Activated CD4-positive, alpha-beta T cell treated with anti-CD3 and anti-CD28 coated beads for 36 hours (primary cell): Measurements from ENCODE around the gene PUS7. TPM values are rescaled to one million over a fixed set of nuclear protein-coding genes. Genes with fewer than 3 reads are reported as not detected.
"Not testable (repeated sequence)": the region's sequence is repeated elsewhere in the genome, so short reads cannot be mapped to it uniquely, and the experiment has no call there.

Experiments used
- ATAC-seq: fragments of 200-7000 bp; cut with Tn5 transposase; one replicate; pipeline ENCODE4 v1.10.0; 2021; ENCODE audit warnings: mild to moderate bottlenecking, moderate library complexity
- CTCF ChIA-PET: fragments of 350-600 bp; sonication (Branson Sonifier 250); formaldehyde crosslinking; loops from one replicate; lab custom pipeline; 2021; ENCODE audit warnings: antibody characterized with exemption; lab: Charles Lee
- POLR2A ChIA-PET: fragments of 350-600 bp; sonication (Branson Sonifier 250); formaldehyde crosslinking; loops from one replicate; lab custom pipeline; 2021; ENCODE audit warnings: antibody characterized with exemption, inconsistent platforms; lab: Charles Lee
- DNase-seq: peaks from one replicate; pipeline ENCODE4 v3.0.0-alpha.2; 2020
- H3K27ac Mint-ChIP-seq: one replicate; pipeline ENCODE4 v1.8.0; 2021; ENCODE audit warnings: mixed read lengths
- H3K27me3 Mint-ChIP-seq: one replicate; pipeline ENCODE4 v1.8.0; 2021; ENCODE audit warnings: mixed read lengths
- H3K36me3 Mint-ChIP-seq: one replicate; pipeline ENCODE4 v1.8.0; 2021; ENCODE audit warnings: low read depth, mixed read lengths
- H3K4me1 Mint-ChIP-seq: one replicate; pipeline ENCODE4 v1.8.0; 2021; ENCODE audit warnings: mixed read lengths
- H3K4me3 Mint-ChIP-seq: one replicate; pipeline ENCODE4 v1.8.0; 2021; ENCODE audit warnings: mild to moderate bottlenecking, moderate library complexity, mixed read lengths
- H3K9me3 Mint-ChIP-seq: one replicate; pipeline ENCODE4 v1.8.0; 2021; ENCODE audit warnings: low read depth, mixed read lengths
- intact Hi-C, 2 experiments: fragments of 100-400 bp; cut with DNase I in 1 of 2; cut with micrococcal nuclease in 1 of 2; formaldehyde crosslinking; loops; one replicate each; pipeline versions ENCODE4 v1.14.2 to v1.15.1; 2022 to 2024; cut with DNase I, micrococcal nuclease
- total RNA-seq, 2 experiments: library from RNA; stranded (reverse); gene quantifications; one replicate each; pipeline ENCODE4 v1.2.3, GENCODE V29; 2021

Gene PUS7
- total RNA-seq, 2 experiments from 2014 or later, result 31.9 to 33.8 TPM

DNA sequence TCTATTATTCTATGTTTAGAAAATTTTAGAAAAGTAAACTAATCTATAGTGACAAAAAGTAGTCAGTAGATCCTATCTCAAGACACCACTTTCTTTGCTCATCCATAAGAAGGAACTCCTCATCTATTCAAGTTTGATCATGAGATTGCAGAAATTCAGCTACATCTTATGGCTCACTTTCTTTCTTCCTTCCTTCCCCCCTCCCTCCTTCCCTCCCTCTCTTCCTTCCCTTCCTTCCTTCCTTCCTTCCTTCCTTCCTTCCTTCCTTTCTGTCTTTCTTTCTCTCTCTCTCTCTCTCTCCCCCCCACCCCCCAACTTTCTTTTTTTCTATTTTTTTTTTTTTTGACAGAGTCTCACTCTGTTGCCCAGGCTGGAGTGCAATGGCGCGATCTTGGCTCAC lies 98.1 kb downstream of the PUS7 start:
- ATAC-seq (no peak), DNase-seq (no peak)
- intact Hi-C loops, result no loop called here
- Mint-ChIP-seq H3K36me3 (no peaks in the 10 kb centered on the region), H3K4me3 (no peak overlapping the region), H3K9me3 (peaks cover 2% of the 10 kb centered on the region), H3K27ac (no peak overlapping the region), H3K27me3 (no peaks in the 10 kb centered on the region), H3K4me1 (peaks cover 16% of the 10 kb centered on the region)
- POLR2A ChIA-PET, result no interaction called here
- CTCF ChIA-PET, result no interaction called here

DNA sequence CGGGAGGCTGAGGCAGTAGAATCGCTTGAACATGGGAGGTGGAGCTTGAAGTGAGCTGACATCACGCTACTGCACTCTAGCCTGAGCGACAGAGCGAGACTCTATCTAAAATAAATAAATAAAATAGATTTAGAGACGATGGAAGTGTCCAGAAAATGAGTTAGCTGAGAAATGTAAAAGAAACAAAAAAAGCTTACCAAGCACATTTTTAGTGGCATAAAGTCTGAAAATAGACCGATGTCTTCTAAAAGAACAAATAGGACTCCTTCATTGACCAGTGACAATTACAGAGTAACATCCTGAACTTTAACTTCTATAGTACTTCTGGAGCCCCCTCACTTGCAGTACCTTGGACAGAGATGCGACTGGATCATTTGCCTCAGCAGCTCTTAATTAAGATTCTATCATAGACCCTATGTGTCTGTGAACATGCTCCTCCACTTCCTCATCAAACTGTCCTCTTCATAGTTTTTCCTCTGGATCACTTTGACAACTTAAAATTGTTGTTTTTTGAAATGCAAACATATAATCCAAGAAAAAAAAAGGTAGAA lies 108.1 kb downstream of the PUS7 start:
- H3K4me3 Mint-ChIP-seq, result no peak overlapping the region
- H3K4me1 Mint-ChIP-seq, result no peaks in the 10 kb centered on the region
- ChIA-PET POLR2A (no interaction called here), CTCF (interaction anchor here (0.9 to 2.0 kb wide), 2 partner anchors 8 to 18 kb away, joined by 5 to 6 read pairs; no protein-coding TSS in a partner anchor)
- H3K36me3 Mint-ChIP-seq, result no peaks in the 10 kb centered on the region
- H3K27ac Mint-ChIP-seq, result no peak overlapping the region
- no peaks in the 10 kb centered on the region for H3K27me3 Mint-ChIP-seq
- ATAC-seq (no peak), DNase-seq (no peak)
- intact Hi-C loops, result no loop called here
- H3K9me3 Mint-ChIP-seq, result no peaks in the 10 kb centered on the region

DNA sequence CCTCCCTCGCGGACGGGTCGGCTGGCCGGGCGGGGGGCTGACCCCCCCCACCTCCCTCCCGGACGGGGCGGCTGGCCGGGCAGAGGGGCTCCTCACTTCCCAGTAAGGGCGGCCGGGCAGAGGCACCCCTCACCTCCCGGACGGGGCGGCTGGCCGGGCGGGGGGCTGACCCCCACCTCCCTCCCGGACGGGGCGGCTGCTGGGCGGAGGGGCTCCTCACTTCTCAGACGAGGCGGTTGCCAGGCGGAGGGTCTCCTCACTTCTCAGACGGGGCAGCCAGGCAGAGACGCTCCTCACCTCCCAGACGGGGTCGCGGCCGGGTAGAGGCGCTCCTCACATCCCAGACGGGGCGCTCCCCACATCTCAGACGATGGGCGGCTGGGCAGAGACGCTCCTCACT lies 111.3 kb downstream of the PUS7 start:
- ATAC-seq, H3K27me3 Mint-ChIP-seq, intact Hi-C loops, H3K4me1 Mint-ChIP-seq, H3K4me3 Mint-ChIP-seq, H3K9me3 Mint-ChIP-seq, H3K27ac Mint-ChIP-seq, DNase-seq, CTCF ChIA-PET, H3K36me3 Mint-ChIP-seq, POLR2A ChIA-PET: not testable (repeated sequence)

DNA sequence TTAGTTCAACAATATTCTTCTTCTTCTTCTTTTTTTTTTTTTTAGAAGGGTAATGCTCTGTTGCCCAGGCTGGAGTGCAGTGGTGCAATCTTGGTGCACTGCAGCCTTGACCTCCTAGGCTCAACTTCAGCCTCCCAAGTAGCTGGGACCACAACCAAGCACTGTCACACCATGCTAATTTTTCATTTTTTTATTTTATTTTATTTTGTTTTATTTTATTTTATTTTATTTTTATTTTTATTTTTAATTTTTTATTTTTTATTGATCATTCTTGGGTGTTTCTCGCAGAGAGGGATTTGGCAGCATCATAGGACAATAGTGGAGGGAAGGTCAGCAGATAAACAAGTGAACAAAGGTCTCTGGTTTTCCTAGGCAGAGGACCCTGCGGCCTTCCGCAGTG lies 112.3 kb downstream of the PUS7 start:
- H3K9me3 Mint-ChIP-seq, H3K27ac Mint-ChIP-seq, H3K27me3 Mint-ChIP-seq, H3K36me3 Mint-ChIP-seq, H3K4me1 Mint-ChIP-seq, ATAC-seq, DNase-seq, intact Hi-C loops, CTCF ChIA-PET, H3K4me3 Mint-ChIP-seq: not testable (repeated sequence)
- POLR2A ChIA-PET, result interaction anchor here (0.7 kb wide), 1 partner anchor 29 kb away, joined by 3 read pairs; no protein-coding TSS in a partner anchor

DNA sequence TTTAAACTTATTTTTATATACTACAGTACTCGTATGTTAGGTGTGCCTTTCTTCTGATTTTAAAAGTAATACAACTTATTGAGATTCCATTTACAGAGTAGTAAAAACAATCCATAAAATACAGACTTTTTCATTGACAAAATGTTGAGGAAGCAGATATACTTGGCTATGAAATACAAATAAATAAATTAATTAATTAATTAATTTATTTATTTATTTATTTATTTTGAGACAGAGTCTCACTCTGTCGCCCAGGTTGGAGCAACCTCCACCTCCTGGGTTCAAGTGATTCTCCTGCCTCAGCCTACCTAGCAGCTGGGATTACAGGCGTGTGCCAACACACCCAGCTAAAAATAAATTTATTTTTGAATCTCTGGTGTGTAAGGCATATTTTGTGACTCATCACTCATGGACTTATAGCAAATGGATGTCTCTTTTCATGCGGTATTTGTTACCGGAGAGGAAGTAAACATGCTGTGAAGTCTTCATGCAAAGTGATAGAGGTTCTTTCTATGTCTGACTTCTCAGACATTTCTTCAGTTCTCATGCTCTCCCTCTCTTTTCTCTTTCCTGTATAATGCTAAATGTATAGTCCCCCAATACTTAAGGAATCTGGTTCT lies 113.2 kb downstream of the PUS7 start:
- H3K4me1 Mint-ChIP-seq, result no peaks in the 10 kb centered on the region
- DNase-seq (no peak), ATAC-seq (no peak)
- no peaks in the 10 kb centered on the region for H3K36me3 Mint-ChIP-seq
- H3K27me3 Mint-ChIP-seq, result no peaks in the 10 kb centered on the region
- intact Hi-C loops, result no loop called here
- ChIA-PET POLR2A (interaction anchor here (0.7 kb wide), 1 partner anchor 30 kb away, joined by 3 read pairs; no protein-coding TSS in a partner anchor), CTCF (no interaction called here)
- no peak overlapping the region for H3K27ac Mint-ChIP-seq
- no peak overlapping the region for H3K4me3 Mint-ChIP-seq
- H3K9me3 Mint-ChIP-seq, result no peaks in the 10 kb centered on the region

Other genes starting within 250 kb of the PUS7 start
- 10 to 100 TPM; 42.7 to 42.9 TPM for gene SRPK2, start 133.3 kb downstream of the PUS7 start, total RNA-seq
- 10 to 100 TPM; 21.2 to 26.2 TPM for gene RINT1, start 9.9 kb upstream of the PUS7 start, total RNA-seq
- gene EFCAB10, start 59.2 kb upstream of the PUS7 start, total RNA-seq, result not detected